Measurements from ENCODE around the gene ZMAT2. TPM values are rescaled to one million over a fixed set of nuclear protein-coding genes. Genes with fewer than 3 reads are reported as not detected.
"Not testable (repeated sequence)": the region's sequence is repeated elsewhere in the genome, so short reads cannot be mapped to it uniquely, and the experiment has no call there.

ZMAT2 gene
- total RNA-seq, 2 donors from 2014 or later = 34.0 to 36.8 TPM

DNA sequence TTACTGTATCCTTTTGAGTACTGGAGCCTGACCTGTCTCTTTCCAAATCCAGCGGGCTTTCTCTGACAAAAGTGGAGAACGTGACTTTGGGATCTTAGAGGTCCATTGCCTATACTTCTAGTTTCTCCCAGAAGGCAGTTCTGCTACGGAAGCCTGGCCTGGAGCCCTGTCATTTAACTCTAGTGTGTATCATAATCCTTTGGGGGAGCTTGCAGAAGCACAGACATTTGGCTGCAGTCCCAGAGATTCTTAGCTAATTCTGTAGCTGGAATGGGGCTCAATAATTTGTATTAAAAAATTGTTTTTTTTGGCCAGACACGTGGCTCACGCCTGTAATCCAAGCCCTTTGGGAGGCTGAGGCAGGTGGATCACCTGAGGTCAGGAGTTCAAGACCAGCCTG, 6.0 kb upstream of the ZMAT2 start:
- intact Hi-C loops (cut with DNase I) = no loop called here
- no peak for ATAC-seq

DNA sequence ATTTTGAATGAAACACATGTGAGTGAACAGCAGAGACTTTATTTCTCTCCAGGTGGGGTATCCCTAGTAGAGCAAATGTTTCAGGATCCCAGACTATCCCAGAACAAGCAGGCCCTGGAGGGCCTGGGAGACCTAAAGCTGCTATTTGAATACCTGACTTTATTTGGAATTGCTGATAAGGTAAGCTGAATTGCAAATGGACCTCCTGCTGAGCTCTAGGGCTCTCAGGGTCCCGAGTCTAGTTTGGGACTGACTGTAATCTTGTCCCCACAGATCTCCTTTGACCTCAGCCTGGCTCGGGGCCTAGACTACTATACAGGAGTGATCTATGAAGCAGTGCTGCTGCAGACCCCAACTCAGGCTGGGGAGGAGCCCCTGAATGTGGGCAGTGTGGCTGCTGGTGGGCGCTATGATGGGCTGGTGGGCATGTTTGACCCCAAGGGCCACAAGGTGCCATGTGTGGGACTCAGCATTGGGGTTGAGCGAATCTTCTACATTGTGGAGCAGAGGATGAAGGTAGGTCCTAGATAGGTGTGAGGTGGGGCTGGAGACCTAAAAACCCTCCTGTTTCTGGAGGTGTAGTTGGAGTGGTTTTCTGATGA, 3.3 kb upstream of the ZMAT2 start:
- ATAC-seq = no peak
- DNase-seq = no peak
- intact Hi-C loops (cut with DNase I) = no loop called here

More for the DNA sequence above, 6.0 kb upstream of the ZMAT2 start:
- no peak for DNase-seq

DNA sequence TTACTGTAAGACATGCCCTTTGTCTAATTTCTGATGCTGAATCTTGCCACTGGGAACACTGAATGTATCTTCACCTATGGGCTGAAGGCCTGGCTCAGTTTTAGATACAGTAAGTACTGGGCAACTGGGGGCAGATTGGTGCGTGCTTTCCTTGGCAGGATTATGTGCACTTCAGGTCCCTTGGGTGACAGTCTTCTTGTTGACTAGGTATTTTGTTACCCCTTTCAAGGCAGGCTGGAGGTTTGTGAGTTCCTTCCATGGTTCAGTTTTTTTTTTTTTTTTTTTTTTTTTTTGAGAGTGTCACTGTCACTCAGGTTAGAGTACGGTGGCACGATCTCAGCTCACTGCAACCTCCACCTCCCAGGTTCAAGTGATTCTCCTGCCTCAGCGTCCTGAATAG, 7.6 kb downstream of the ZMAT2 start:
- ATAC-seq = no peak
- intact Hi-C loops (cut with DNase I) = no loop called here
- no peak for DNase-seq

DNA sequence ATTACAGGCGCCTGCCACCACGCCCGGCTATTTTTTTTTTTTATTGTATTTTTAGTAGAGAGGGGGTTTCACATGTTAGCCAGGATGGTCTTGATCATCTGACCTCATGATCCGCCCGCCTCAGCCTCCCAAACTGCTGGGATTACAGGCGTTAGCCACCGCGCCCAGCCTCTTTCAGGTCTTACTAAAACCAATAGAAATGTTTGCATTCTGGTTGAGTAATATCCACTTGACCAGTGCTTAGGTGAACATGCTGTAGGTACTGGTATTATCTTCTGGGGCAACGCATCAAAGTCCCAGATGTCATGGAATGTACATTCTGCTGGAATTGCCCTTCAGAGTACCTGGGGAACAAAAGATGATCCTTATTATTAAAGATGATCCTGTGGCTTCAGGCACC, 8.5 kb downstream of the ZMAT2 start:
- ATAC-seq; DNase-seq; intact Hi-C loops (cut with DNase I): not testable (repeated sequence)

DNA sequence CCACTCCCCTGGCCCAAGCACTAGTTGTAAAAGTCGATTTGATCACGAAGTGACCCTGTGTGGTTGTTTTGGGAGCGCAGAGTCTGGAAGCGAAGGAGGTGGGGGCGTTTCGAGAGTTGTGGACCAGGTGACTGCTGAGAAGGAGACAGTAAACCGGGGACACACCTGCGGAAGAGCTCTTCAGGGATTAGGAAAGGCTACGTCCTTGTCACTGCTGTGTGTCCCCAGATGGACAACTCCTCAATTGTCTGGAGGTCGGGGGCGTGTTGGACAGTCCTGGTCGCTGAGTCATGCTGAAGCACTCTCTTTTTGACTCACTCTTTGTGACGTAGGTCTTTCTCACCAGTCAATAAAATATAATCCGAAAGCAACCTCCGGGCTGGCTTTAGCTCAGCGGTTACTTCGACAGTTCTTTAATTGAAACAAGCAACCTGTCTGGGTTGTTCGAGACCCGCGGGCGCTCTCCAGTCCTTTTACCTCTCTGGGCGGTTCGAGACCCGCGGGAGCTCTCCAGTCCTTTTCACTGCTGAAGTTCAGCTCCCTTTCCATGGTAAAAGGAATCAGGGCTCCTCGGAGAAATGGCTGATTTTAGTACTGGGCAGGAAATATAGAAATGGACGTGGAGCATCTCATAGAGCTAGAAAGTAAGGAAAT, 10.8 kb downstream of the ZMAT2 start:
- intact Hi-C loops (cut with DNase I) = no loop called here
- DNase-seq (peak; percentile 89), ATAC-seq (peak; percentile 93 to 97)

DNA sequence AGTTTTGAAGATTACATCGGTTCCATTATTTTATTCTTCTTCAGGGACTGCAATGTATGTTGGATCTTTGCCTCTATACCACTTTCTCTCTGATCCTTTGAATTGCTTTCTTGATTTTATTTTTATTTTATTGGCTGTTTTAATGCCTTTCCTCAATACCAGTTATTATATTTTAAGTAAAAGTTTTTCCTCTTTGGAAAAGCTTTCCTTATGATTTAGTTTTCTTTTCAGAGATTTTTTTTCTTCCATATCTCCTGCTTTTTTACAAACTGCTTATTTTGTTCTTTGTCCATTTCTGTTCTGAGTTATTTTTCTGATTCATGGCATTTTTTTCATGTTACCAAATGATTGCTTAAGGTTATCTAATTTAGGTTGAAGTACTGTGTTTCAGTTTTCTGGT, 11.5 kb downstream of the ZMAT2 start:
- DNase-seq = no peak
- ATAC-seq = no peak
- intact Hi-C loops (cut with DNase I) = no loop called here

DNA sequence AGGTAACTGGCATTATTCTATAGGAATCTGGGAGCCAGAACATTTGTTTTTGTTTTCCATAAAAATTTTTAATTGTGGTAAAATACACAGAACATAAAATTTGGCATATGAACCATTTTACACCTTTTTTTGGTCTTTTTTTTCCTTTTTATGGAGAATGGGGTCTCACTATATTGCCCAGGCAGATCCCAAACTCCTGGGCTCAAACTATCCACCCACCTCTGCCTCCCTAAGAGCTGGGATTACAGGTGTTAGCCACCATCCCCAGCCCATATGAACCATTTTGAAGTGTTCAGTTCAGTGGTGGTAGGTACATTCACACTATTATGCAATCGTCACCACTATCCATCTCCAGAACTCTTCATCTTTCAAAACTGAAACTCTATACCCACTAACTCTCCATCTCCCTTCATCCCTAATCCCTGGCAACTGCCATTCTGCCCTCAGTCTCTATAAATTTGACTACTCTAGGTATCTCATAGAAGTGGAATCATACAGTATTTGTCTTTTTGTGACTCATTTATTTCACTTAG, 13.4 kb downstream of the ZMAT2 start:
- intact Hi-C loops (cut with DNase I) = no loop called here
- ATAC-seq = no peak
- DNase-seq = no peak

DNA sequence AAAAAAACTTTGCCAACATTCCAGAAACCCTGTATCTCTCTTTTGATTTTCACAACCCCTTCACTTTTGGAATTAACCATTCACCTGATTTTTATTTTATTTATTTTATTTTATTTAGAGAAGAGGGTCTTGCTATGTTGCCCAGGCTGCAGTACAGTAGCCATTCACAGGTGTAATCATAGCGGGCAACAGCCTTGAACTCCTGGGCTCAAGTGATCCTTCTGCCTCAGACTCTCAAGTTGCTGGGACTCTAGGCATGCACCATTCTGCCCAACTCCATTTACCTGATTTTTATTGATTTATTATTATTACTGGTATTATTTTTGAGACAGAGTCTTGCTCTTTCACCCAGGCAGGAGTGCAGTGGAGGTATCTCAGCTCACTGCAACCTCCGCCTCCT, 16.0 kb downstream of the ZMAT2 start:
- DNase-seq; ATAC-seq; intact Hi-C loops (cut with DNase I): not testable (repeated sequence)

DNA sequence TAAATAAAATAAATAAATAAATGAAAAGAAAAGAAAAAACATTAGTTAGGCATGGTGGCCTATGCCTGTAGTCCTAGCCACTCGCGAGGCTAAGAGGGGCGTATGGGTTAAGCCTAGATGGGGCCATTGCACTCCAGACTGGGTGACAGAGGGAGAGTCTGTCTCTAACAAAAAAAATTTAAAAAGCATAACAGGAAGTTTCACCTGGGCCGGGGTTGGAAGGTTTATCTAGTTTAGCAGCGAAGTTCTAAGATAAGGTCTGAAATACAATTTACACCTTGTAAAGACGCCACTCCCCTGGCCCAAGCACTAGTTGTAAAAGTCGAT, 18.0 kb downstream of the ZMAT2 start:
- ATAC-seq (no peak), DNase-seq (no peak)
- intact Hi-C loops (cut with DNase I) = no loop called here

DNA sequence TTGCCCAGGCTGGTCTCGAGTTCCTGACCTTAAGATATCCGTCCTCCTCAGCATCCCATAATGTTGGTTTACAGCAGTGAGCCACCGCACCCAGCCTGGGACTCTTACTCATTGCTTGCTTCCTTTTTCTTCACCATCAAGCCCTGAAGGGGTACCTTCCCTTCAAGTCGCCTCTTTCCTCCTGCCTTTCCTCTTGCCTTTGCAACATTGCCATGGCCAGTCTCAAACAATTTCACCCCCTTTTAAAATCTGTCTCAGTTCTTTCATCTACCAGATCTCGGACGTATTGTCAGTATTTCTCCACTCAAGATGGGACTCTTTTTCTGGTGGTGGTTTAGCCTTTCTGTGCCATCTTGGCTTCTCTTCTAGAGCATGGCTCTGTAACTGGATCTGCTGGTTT, 20.5 kb downstream of the ZMAT2 start:
- ATAC-seq; DNase-seq; intact Hi-C loops (cut with DNase I): not testable (repeated sequence)

DNA sequence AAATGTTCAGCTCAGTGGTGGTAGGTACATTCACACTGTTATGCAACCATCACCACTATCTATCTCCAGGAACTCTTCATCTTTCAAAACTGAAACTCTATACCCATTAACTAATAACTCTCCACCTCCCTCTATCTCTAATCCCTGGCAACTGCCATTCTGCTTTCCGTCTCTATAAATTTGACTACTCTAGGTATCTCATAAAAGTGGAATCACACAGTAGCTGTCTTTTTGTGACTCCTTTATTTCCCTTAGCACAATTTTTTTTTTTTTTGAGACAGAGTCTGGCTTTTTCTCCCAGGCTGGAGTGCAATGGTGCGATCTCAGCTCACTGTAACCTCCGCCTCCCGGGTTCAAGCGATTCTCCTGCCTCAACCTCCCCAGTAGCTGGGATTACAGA, 21.1 kb downstream of the ZMAT2 start:
- DNase-seq; ATAC-seq; intact Hi-C loops (cut with DNase I): not testable (repeated sequence)

DNA sequence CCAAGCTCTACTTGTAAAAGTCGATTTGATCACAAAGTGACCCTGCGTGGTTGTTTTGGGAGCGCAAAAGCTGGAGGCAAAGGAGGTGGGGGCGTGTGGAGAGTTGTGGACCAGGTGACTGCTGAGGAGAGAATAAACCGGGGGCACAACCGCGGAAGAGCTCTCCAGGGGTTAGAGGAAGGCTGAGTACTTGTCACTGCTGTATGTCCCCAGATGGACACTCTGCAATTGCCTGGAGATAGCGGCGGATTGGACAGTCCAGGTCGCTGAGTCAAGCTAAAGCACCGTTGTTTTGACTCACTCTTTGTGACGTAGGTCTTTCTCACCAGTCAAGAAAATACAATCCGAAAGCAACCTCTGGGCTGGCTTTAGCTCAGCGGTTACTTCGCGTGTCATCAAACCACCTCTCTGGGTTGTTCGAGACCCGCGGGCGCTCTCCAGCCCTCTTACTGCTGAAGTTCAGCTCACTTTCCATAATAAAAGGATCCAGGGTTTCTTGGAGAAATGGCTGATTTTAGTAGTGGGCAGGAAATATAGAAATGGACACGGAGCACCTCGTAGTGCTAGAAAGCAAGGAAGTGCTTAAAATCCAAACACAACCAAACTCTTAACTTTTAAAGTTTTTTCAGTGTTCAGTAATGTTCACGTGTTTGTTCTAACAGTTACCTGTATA, 25.7 kb downstream of the ZMAT2 start:
- peak; percentile 47 for DNase-seq
- intact Hi-C loops (cut with DNase I) = no loop called here
- peak; percentile 72 to 97 for ATAC-seq

DNA sequence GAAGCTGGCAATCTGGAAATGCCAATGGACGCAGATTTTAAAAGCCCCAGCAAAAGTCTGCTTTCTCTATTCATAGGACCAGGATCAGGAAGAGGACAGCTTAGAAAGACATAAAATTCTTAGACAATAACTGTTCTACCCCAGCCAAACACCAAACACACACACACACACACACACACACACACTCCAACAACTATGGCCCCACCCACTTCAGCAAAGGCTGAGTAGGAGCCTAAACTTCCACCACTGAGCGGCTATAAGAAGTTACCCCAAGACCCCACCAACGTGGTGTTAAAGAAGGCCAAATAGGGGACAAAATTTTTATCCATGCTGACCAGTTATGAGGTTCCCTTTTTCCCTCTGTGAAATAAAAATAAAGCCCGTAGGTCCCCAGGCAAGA, 32.9 kb downstream of the ZMAT2 start:
- intact Hi-C loops (cut with DNase I) = no loop called here
- DNase-seq = no peak
- ATAC-seq = no peak

DNA sequence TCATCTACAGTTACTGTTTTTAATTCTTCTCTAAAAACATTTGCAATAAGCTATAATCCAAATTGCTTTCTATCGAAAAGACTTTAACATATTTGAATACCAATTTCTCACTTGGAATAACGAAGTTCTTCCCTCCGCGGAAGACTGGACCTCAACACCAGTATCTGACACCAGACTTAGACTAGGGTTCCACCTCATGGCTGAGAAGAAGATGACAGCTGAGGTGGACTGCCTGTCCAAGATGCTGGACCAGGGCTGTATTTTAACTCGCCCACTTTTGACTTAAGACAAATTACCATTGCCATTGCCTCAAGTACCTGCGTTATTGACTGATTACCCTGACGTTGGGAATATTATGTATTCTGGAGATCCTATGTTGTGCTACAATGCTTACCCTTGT, 34.1 kb downstream of the ZMAT2 start:
- peak in 1 of 2 donors; percentile 54 for ATAC-seq
- DNase-seq = no peak
- intact Hi-C loops (cut with DNase I) = no loop called here

DNA sequence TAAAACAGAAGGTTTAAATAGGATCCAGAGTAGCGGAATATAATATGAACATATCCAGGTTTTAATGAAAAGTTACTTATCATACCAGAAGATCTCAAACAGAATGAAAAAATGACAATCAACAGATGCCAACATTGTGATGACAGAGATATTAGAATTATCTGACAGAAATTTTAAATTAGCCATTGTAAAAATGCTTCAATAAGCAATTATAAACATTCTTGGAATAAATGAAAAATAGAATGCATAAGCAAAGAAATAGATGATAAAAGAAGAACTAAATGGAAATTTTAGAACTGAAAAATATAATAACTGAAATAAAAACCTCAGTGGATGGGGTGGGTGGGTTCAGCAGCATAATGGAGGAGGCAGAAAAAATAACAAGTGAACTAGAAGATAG, 37.2 kb downstream of the ZMAT2 start:
- intact Hi-C loops (cut with DNase I) = no loop called here
- DNase-seq (no peak), ATAC-seq (no peak)

DNA sequence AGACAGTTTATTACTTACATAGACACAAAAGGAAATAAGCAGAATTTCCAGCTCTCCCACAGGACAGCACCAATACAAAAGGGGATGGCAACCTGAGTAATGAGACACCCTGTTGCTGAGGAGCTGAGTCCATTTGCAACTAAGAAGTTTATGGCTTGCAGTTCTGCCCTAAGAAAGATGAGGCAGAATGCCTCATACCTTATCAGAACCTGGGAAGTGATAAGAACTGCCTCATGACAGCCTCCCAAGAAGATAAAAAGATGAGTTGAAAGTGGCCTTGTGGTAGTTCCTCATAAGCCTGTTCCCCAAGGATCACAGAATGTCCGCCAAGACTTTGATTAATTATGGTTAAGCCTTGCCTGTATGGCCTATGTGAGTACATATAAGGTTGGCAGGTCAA, 41.7 kb downstream of the ZMAT2 start:
- DNase-seq = no peak
- no peak for ATAC-seq
- intact Hi-C loops (cut with DNase I) = no loop called here

DNA sequence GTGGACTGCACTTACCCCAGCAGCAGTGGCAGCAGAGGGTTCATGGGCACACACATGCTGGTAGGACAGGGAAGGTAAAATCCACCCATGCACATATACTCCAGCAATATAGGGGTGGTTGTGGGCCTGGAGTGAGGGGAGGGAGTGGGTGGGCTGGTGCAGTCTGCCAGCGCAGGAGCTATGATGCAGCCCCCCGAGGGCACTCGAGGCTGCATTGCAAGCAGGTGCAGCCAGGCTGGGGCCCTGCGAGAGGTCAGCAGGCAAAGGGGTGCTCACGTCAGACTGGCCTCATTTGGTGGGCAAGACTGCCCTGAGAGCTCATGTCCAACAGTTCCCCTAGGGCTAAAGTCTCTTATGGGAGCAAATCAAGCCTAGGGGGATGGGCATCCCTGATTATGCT, 53.3 kb downstream of the ZMAT2 start:
- no peak for ATAC-seq
- intact Hi-C loops (cut with DNase I) = no loop called here
- no peak for DNase-seq

Data from left cardiac atrium (tissue), 4 donors.